H7 (cell line): Measurements from ENCODE around the gene HS2ST1. TPM values are rescaled to one million over a fixed set of nuclear protein-coding genes. Genes with fewer than 3 reads are reported as not detected.

ENCODE experiments used
- DNase-seq: peaks from one replicate; pipeline ENCODE4 v3.0.0; 2012
- H3K27me3 ChIP-seq: 2 replicates; pipeline ENCODE4 v1.6.0; 2011; ENCODE audit warnings: mild to moderate bottlenecking, low read length; ENCODE audit not compliant: control insufficient read depth, insufficient read depth
- H3K36me3 ChIP-seq: replicated peaks from 2 replicates; pipeline ENCODE4 v1.5.1; 2011; ENCODE audit warnings: low read length; ENCODE audit not compliant: control insufficient read depth, insufficient read depth
- H3K4me3 ChIP-seq: 2 replicates; pipeline ENCODE4 v1.5.1; 2011; ENCODE audit warnings: low read depth, mild to moderate bottlenecking, control low read depth, low read length, moderate library complexity; ENCODE audit not compliant: insufficient read depth
- total RNA-seq: library from RNA; depleted of rRNA; stranded (reverse); fragments of >200 nt; shearing (Covaris generic); gene quantifications from 2 replicates; pipeline ENCODE4 v1.2.3, GENCODE V29; 2014; rRNA removed

Gene HS2ST1
- total RNA-seq, 1 experiment from 2014 or later = 25.8 TPM

DNA sequence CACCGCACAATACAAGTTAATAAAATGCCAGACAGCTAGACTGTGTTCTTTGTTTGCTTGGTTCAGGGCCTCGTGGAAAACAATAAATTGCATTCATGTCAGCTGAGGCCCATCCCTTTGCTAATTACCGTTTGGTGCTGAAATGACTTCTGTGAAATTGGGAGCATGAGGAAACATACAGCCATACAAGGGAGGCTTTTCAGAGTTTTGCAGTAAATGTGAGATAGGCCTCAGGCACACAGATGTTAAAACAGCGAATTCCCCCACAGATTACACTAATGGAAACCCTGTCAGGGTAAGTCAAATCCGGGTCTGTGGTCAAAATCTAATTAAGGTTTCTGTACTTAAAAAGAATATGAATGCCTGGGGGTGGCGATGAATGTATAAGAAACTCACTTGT is 240.7 kb downstream of the HS2ST1 start:
- peaks cover 3% of the 10 kb centered on the region; the same call in 1 of the 2 replicates for H3K27me3 ChIP-seq
- DNase-seq = no peak
- H3K36me3 ChIP-seq = no peaks in the 10 kb centered on the region
- no peak overlapping the region for H3K4me3 ChIP-seq

DNA sequence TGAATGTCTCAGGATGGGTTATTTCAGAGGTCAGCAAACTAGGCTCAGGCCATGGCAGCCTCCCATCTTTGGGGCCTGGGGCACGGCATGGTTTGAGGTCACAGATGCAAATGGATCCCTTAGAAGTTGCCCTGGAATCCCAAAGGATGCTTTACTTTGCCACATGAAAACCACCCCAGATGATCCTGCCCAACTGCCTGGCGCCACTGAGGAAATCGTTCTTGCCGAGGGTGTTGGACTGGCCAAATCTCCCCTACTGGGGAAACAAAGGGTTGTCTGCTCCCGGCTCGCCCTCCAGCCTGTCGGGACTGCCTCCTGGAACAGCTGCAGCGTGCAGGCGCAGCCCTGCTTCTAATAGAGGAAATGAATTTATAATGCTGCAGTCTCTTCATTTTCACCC is 241.2 kb downstream of the HS2ST1 start:
- Histone ChIP-seq H3K27me3 (peaks cover 3% of the 10 kb centered on the region; the same call in 1 of the 2 replicates), H3K4me3 (no peak overlapping the region), H3K36me3 (no peaks in the 10 kb centered on the region)
- DNase-seq = no peak

DNA sequence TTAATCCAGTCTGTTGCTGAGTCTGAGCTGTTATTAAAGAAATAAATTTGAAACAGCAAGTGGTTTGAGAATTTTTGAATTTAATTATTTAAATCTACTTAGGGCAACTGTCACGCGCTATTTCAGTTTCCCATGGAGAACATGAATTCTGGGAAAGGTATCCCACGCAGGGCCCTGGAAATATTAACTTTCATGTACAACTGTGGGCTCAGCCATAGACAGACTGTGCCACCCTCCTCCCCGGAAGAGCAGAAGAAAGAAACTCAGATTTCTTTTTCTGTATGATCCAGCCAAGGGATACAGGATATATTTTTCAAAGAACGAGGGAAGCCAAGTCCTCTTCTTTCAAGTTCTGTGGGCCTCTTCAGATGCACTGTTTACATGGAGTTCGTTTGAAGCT is 241.7 kb downstream of the HS2ST1 start:
- no peak for DNase-seq
- no peak overlapping the region for H3K4me3 ChIP-seq
- H3K27me3 ChIP-seq = peaks cover under 1% of the 10 kb centered on the region; the same call in 1 of the 2 replicates
- H3K36me3 ChIP-seq = no peaks in the 10 kb centered on the region

DNA sequence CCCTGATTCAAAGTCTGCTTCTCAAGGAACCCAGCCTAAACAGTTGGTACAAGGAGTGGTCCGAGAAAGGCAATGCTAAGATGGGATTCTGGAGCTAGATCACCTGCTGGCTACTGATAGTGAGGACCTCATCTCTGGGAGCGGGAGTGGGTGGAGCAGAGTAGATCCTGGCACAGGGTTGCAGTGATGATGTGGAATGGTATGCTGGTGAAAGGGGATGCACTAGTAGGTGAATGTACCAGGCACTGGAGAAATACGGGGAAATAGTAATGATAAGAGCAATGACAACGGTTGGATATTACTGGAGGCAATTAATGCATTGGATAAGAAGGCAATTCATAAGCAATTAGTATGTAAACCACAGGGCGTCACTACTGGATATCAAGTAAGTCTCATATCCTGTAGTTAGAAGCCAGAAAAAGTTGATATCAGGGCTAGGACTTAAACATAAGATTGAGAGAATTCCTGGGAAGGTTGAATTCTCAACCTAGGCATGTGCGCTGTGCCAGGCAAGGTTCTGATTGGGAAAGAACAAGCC is 245.0 kb downstream of the HS2ST1 start:
- Histone ChIP-seq H3K27me3 (no peaks in the 10 kb centered on the region; the same call in 1 of the 2 replicates), H3K36me3 (no peaks in the 10 kb centered on the region), H3K4me3 (no peak overlapping the region)
- DNase-seq = no peak

Other genes with a start within 250 kb of the HS2ST1 start
- gene SH3GLB1, start 210.1 kb upstream of the HS2ST1 start, total RNA-seq = 20.6 and 28.0 TPM in 2 replicates
- gene SELENOF, start 509 bp upstream of the HS2ST1 start, total RNA-seq = 193 and 196 TPM in 2 replicates